K562 (cell line): ENCODE data around the gene PPP1R14C.

Experiments
- ARID3A ChIP-seq: IDR thresholded peaks from 2 replicates; pipeline ENCODE4 v1.6.1; 2012; ENCODE audit warnings: low read depth, low read length, improper control_type of control experiment, borderline replicate concordance
- HES1 ChIP-seq: fragments of 450-650 bp; IDR thresholded peaks from 2 replicates; pipeline ENCODE4 v1.6.1; 2016; ENCODE audit warnings: low read depth, mild to moderate bottlenecking, moderate library complexity
- MEF2D ChIP-seq: conservative IDR thresholded peaks from 2 replicates; pipeline ENCODE4 v1.6.1; 2016; ENCODE audit warnings: low read depth, missing genetic modification characterization, missing compliant biosample characterization
- NFRKB ChIP-seq: fragments of 450-650 bp; IDR thresholded peaks from 2 replicates; pipeline ENCODE4 v1.6.1; 2016; ENCODE audit warnings: low read depth
- TBP ChIP-seq: optimal IDR thresholded peaks from 2 replicates; pipeline ENCODE3; 2011; ENCODE audit warnings: low read depth, low read length, improper control_type of control experiment
- ZBTB43 ChIP-seq: sonication (generic); formaldehyde crosslinking; IDR thresholded peaks from 2 replicates; pipeline ENCODE4 v1.8.0; 2023; ENCODE audit warnings: mild to moderate bottlenecking, missing genetic modification reagents
- ZNF274 ChIP-seq: IDR thresholded peaks from 2 replicates; pipeline ENCODE4 v1.6.1; 2011; ENCODE audit warnings: low read depth, mild to moderate bottlenecking, low read length, moderate library complexity, borderline replicate concordance
- ZNF592 ChIP-seq: fragments of 450-650 bp; IDR thresholded peaks from 2 replicates; pipeline ENCODE4 v1.6.1; 2017; ENCODE audit warnings: antibody characterized with exemption, mild to moderate bottlenecking

- TF ChIP-seq ZBTB43 (CRISPR knock-in tag): no peak
- no peak for TF ChIP-seq NFRKB
- peak; percentile 89 for TF ChIP-seq ZNF592
- TF ChIP-seq MEF2D (tag): 0 out of 2 replicates have a peak, but pooled peaks have one; percentile 25
- no peak for TF ChIP-seq ZNF274
- no peak for TF ChIP-seq HES1
- no peak for TF ChIP-seq ARID3A
- no peak for TF ChIP-seq TBP
These were observed 150.8 kb downstream of the PPP1R14C start for GRCh38 chr6:150293423-150294173.
